Measurements from ENCODE around the gene C2. TPM values are rescaled to one million over a fixed set of nuclear protein-coding genes. Genes with fewer than 3 reads are reported as not detected.
A peak's percentile ranks its signal among the peaks of the same experiment; 100 is the strongest.
"Not testable (repeated sequence)": the region's sequence is repeated elsewhere in the genome, so short reads cannot be mapped to it uniquely, and the experiment has no call there.

Gene C2
- total and polyA plus RNA-seq, 8 donors, result 1.7 to 24.6 (median 4.9) TPM; not detected in 1

- no peak for DNase-seq
- Histone ChIP-seq H3K4me3 (peak overlapping the region in 1 of 4 donors; percentile 33), H3K36me3 (no peaks in the 10 kb centered on the region), H3K9me3 (no peaks in the 10 kb centered on the region), H3K27ac (no peak overlapping the region), H3K27me3 (no peaks in the 10 kb centered on the region), H3K4me1 (no peaks in the 10 kb centered on the region)
- intact Hi-C loops (cut with DNase I; ENCODE audit: low total_unique reads), result no loop called here
- TF ChIP-seq POLR2AphosphoS5 (IDR thresholded peaks at IDR 0.05), result no peak
- no peak for TF ChIP-seq EP300 (IDR thresholded peaks at IDR 0.05)
- no peak for TF ChIP-seq CTCF (IDR thresholded peaks at IDR 0.05)
- no peak for TF ChIP-seq POLR2A (IDR thresholded peaks at IDR 0.05)
- 80 to 93% (median 85%) methylated on average over 4 to 9 of the region's 9 CpGs for WGBS, 5 donors
These were observed 1.1 kb downstream of the C2 start for GRCh38 chr6:31928672-31928939.

DNA sequence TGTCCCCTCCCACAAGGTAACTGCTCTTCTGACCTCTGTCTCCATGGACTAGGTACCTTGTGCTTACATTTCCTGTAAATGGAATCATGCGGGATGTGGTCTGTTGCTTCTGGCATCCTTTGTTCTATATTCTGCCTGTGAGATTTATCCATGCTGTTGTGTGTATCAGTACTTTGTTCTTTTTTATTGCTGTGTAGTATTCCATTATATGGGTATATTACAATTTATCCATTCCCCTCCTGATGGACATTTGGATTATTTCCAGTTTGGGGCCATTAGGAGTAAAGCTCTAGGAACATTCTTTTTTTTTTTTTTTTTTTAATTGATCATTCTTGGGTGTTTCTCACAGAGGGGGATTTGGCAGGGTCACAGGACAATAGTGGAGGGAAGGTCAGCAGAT lies 3.4 kb downstream of the C2 start:
- intact Hi-C loops (cut with DNase I; ENCODE audit: low total_unique reads), result no loop called here
- Histone ChIP-seq H3K4me3 (no peak overlapping the region), H3K27ac (no peak overlapping the region), H3K27me3 (no peaks in the 10 kb centered on the region), H3K36me3 (no peaks in the 10 kb centered on the region), H3K9me3 (no peaks in the 10 kb centered on the region), H3K4me1 (no peaks in the 10 kb centered on the region)
- no peak for TF ChIP-seq EP300 (IDR thresholded peaks at IDR 0.05)
- no peak for TF ChIP-seq CTCF (IDR thresholded peaks at IDR 0.05)
- no peak for TF ChIP-seq POLR2AphosphoS5 (IDR thresholded peaks at IDR 0.05)
- TF ChIP-seq POLR2A (IDR thresholded peaks at IDR 0.05), result no peak
- WGBS, 5 donors, result 90 to 97% (median 95%) methylated on average over 1 of the region's 1 CpG
- DNase-seq, result no peak

DNA sequence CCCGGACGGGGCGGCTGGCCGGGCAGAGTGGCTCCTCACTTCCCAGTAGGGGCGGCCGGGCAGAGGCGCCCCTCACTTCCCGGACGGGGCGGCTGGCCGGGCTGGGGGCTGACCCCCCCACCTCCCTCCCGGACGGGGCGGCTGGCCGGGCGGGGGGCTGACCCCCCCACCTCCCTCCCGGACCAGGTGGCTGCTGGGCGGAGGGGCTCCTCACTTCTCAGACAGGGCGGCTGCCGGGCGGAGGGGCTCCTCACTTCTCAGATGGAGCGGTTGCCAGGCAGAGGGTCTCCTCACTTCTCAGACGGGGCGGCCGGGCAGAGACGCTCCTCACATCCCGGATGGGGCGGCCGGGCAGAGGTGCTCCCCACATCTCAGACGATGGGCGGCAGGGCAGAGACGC lies 4.6 kb downstream of the C2 start:
- H3K36me3 ChIP-seq; H3K4me1 ChIP-seq; H3K27ac ChIP-seq; H3K4me3 ChIP-seq; H3K27me3 ChIP-seq; intact Hi-C loops (cut with DNase I; ENCODE audit: low total_unique reads); H3K9me3 ChIP-seq; DNase-seq: not testable (repeated sequence)
- 89 to 100% (median 95%) methylated on average over 1 to 32 of the region's 32 CpGs; no CpG with 5 or more reads in 2 of the 5 donors for WGBS, 5 donors

GRCh38 chr6:31933537-31933936 lies 6.0 kb downstream of the C2 start:
- no peak overlapping the region for H3K4me3 ChIP-seq
- no peaks in the 10 kb centered on the region for H3K27me3 ChIP-seq
- TF ChIP-seq EP300 (IDR thresholded peaks at IDR 0.05) (no peak), POLR2A (IDR thresholded peaks at IDR 0.05) (no peak), CTCF (IDR thresholded peaks at IDR 0.05) (no peak), POLR2AphosphoS5 (IDR thresholded peaks at IDR 0.05) (no peak)
- DNase-seq, result no peak
- H3K4me1 ChIP-seq, result no peaks in the 10 kb centered on the region
- 84 to 91% (median 89%) methylated on average over 16 to 19 of the region's 19 CpGs for WGBS, 5 donors
- H3K27ac ChIP-seq, result no peak overlapping the region
- H3K36me3 ChIP-seq, result no peaks in the 10 kb centered on the region
- no peaks in the 10 kb centered on the region for H3K9me3 ChIP-seq
- intact Hi-C loops (cut with DNase I; ENCODE audit: low total_unique reads), result no loop called here

DNA sequence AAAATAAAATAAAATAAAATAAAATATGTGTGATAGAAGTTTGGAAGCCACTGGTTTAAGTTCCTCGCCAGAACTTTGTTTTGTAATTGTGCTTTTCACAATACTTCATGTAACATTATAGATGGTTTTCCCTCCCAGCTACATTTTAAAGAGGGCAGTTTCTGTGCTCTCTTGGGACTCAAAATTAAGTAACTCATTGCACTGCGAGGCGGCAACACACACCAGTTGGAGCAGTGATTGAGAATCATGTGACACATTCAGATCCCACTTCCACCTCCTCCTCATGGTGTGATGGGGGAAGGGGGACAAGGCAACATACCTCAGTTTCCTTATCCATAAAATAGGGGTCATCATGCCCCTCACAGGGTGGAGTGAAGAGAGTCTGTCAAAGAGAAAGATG lies 7.5 kb downstream of the C2 start:
- no peak for DNase-seq
- Histone ChIP-seq H3K4me3 (no peak overlapping the region), H3K36me3 (no peaks in the 10 kb centered on the region), H3K9me3 (no peaks in the 10 kb centered on the region), H3K27me3 (no peaks in the 10 kb centered on the region), H3K4me1 (no peaks in the 10 kb centered on the region), H3K27ac (no peak overlapping the region)
- intact Hi-C loops (cut with DNase I; ENCODE audit: low total_unique reads), result no loop called here
- TF ChIP-seq POLR2A (IDR thresholded peaks at IDR 0.05), result no peak
- TF ChIP-seq CTCF (IDR thresholded peaks at IDR 0.05), result no peak
- no peak for TF ChIP-seq EP300 (IDR thresholded peaks at IDR 0.05)
- no peak for TF ChIP-seq POLR2AphosphoS5 (IDR thresholded peaks at IDR 0.05)
- WGBS, 5 donors, result 72 to 89% (median 82%) methylated on average over 3 of the region's 3 CpGs

Measured in stomach (tissue), 9 donors.